Mesendoderm (in vitro differentiated cells): ENCODE data around the gene KHK.

Source experiments
- DNase-seq: peaks from one replicate; pipeline ENCODE4 v3.0.0; 2013
- H2AK5ac ChIP-seq: 2 replicates; pipeline ENCODE4 v1.6.1; 2013; ENCODE audit warnings: low read length, inconsistent platforms
- H2BK120ac ChIP-seq: 2 replicates; pipeline ENCODE4 v1.6.1; 2013; ENCODE audit warnings: low read depth, mild to moderate bottlenecking, low read length, moderate library complexity, mixed read lengths
- H2BK15ac ChIP-seq: replicated peaks from 2 replicates; pipeline ENCODE4 v1.6.1; 2013; ENCODE audit warnings: low read depth, mild to moderate bottlenecking, moderate library complexity
- H2BK5ac ChIP-seq: 2 replicates; pipeline ENCODE4 v1.6.1; 2013; ENCODE audit warnings: low read length, inconsistent platforms
- H3K18ac ChIP-seq: 2 replicates; pipeline ENCODE4 v1.6.1; 2013; ENCODE audit warnings: mild to moderate bottlenecking, low read length, mixed read lengths
- H3K23ac ChIP-seq: one replicate; pipeline ENCODE4 v1.6.1; 2013; ENCODE audit warnings: low read length
- H3K27ac ChIP-seq: 2 replicates; pipeline ENCODE4 v1.5.1; 2013; ENCODE audit warnings: low read depth, mild to moderate bottlenecking, inconsistent platforms, low read length, moderate library complexity
- H3K27me3 ChIP-seq: 2 replicates; pipeline ENCODE4 v1.6.1; 2013; ENCODE audit warnings: low read length, control low read depth, mild to moderate bottlenecking, inconsistent platforms; ENCODE audit not compliant: insufficient read depth, poor library complexity
- H3K36me3 ChIP-seq: 2 replicates; pipeline ENCODE4 v1.6.1; 2013; ENCODE audit warnings: low read length, inconsistent platforms; ENCODE audit not compliant: control insufficient read depth, insufficient read depth
- H3K4ac ChIP-seq: one replicate; pipeline ENCODE4 v1.6.1; 2013; ENCODE audit warnings: low read depth, mild to moderate bottlenecking, low read length, moderate library complexity
- H3K4me1 ChIP-seq: 2 replicates; pipeline ENCODE4 v1.6.1; 2013; ENCODE audit warnings: low read depth, low read length, inconsistent platforms; ENCODE audit not compliant: control insufficient read depth
- H3K4me2 ChIP-seq: 2 replicates; pipeline ENCODE4 v1.6.1; 2013; ENCODE audit warnings: low read length
- H3K4me3 ChIP-seq: 2 replicates; pipeline ENCODE4 v1.5.1; 2013; ENCODE audit warnings: mild to moderate bottlenecking, low read length
- H3K56ac ChIP-seq: one replicate; pipeline ENCODE4 v1.6.1; 2013; ENCODE audit warnings: low read length
- H3K79me1 ChIP-seq: 2 replicates; pipeline ENCODE4 v1.6.1; 2013; ENCODE audit warnings: low read length, inconsistent platforms
- H3K79me2 ChIP-seq: 2 replicates; pipeline ENCODE4 v1.6.1; 2013; ENCODE audit warnings: mild to moderate bottlenecking, low read length; ENCODE audit not compliant: control insufficient read depth, insufficient read depth
- H3K9ac ChIP-seq: 2 replicates; pipeline ENCODE4 v1.6.1; 2013; ENCODE audit warnings: low read length, inconsistent platforms
- H4K5ac ChIP-seq: one replicate; pipeline ENCODE4 v1.6.1; 2013; ENCODE audit warnings: low read length
- H4K8ac ChIP-seq: one replicate; pipeline ENCODE4 v1.6.1; 2013; ENCODE audit warnings: low read depth, mild to moderate bottlenecking, control low read depth, low read length, moderate library complexity
- WGBS: extraction: QIAGEN DNeasy Blood & Tissue Kit; methylation state at CpG from one replicate; pipeline ENCODE4 v1.1.7; 2013; ENCODE audit warnings: low lambda C conversion rate, missing lambda C conversion rate; ENCODE audit not compliant: insufficient coverage; ENCODE audit errors: extremely low coverage; 5-methylcytosine and 5-hydroxymethylcytosine counted together

The KHK gene

DNA sequence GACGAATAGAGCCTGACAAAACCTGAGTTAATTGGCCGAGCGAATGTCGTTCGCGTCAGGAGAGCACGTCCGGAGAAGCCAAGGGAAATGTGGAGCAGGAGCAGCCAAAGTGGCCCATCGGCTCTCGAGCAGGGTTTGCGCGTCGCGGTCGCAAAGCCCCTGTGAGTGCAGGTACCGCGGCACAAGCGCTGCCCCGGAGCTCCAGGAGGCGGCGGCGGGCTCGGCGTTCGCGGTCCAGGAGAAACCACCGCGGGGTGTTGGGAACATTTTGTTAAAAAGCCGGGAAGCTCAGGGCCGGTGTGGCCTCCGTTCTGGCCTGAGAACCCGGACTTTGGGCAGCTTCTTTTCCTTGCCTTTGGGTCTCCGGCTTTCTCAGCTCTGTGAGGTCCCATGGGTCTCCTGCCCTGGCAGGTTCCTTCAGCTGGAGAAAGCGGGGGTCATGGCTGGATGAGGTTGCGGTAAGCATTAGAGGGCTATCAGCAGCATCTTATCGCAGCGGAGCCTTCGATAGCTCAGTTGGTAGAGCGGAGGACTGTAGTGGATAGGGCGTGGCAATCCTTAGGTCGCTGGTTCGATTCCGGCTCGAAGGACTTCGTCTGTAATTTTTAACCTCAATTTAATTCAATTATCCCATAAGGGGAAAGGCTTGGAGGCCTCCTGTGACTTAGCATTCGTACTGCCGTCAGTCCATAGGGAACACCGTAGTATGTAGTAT, 36.1 kb upstream of the KHK start:
- no peak overlapping the region for H4K5ac ChIP-seq
- no peak overlapping the region for H2AK5ac ChIP-seq
- no peak overlapping the region for H3K18ac ChIP-seq
- H2BK120ac ChIP-seq: no peak overlapping the region
- no CpG with 5 or more reads among the region's 48 CpGs for WGBS
- peak overlapping the region; percentile 80 for H3K9ac ChIP-seq
- peak overlapping the region; percentile 80 for H3K4me3 ChIP-seq
- no peak overlapping the region for H2BK5ac ChIP-seq
- H3K56ac ChIP-seq: peak overlapping the region; percentile 91
- H3K23ac ChIP-seq: peak overlapping the region; percentile 15
- H3K79me2 ChIP-seq: no peaks in the 10 kb centered on the region
- H3K4me2 ChIP-seq: peak overlapping the region; percentile 92
- H3K4ac ChIP-seq: no peak overlapping the region
- H3K27ac ChIP-seq: peak overlapping the region; percentile 60
- H3K27me3 ChIP-seq: no peaks in the 10 kb centered on the region
- no peaks in the 10 kb centered on the region for H3K36me3 ChIP-seq
- peaks cover 2% of the 10 kb centered on the region for H3K79me1 ChIP-seq
- H2BK15ac ChIP-seq: no peak overlapping the region
- peak; percentile 97 for DNase-seq
- H3K4me1 ChIP-seq: peaks cover 2% of the 10 kb centered on the region
- H4K8ac ChIP-seq: no peak overlapping the region

DNA sequence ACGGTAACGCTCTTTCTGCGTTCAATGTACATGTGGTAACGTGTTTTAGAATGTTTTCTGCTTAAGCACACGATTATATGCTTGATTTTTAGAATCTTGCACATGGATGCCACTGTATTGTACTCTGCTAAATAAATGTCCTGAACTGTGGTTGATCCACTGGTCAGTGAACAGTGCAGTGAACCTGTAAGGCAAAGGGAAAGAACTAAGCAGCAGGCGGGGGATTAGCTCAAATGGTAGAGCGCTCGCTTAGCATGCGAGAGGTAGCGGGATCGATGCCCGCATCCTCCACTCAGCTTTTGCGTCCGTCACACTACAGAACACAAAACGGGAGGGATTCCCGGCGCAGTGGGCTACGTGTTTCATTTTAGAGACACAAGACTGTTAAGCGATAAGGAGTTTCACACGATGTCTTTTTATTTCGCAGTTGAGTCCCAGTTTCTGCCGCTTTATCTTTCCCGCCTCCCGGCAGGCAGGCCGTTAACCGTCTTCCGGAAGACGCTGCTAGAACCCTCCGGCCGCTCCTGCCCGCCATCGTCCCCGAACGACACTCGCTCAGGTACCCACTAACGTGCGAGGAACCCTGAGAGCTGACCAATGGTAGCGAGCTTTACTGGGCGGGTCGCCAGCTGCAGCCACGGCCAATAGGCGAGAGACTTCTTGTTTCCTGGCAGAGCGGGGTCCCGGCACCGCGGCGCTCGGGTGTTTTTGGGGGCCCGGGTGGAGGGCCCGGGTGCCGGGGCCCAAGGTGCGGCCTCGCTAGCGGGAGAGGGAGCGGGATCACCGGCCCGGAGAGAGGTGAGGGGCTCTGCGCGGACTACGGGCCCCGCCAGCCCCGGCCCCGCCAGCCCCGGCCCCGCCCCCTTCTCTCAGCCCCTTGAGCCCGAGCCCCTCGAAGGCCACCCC, 35.3 kb upstream of the KHK start, which contains the start of gene AGBL5:
AGBL5 (plus strand) TSS at position 673 of the 906 bp plus-strand sequence. CDS start 1,291 bp downstream, outside the sequence.
- no peak within 1 kb of the TSS for H3K4ac ChIP-seq
- H3K4me1 ChIP-seq: peaks cover 2% of the 10 kb centered on the region
- H4K5ac ChIP-seq: no peak within 1 kb of the TSS
- peak within 1 kb of the TSS; percentile 60 for H3K27ac ChIP-seq
- H3K9ac ChIP-seq: peak within 1 kb of the TSS; percentile 80
- no peaks in the 10 kb centered on the region for H3K79me2 ChIP-seq
- H2AK5ac ChIP-seq: peak within 1 kb of the TSS; percentile 49
- peak within 1 kb of the TSS; percentile 51 for H3K18ac ChIP-seq
- H2BK120ac ChIP-seq: no peak within 1 kb of the TSS
- H3K79me1 ChIP-seq: peaks cover 2% of the 10 kb centered on the region
- H3K4me2 ChIP-seq: peak within 1 kb of the TSS; percentile 97
- no peak within 1 kb of the TSS for H2BK15ac ChIP-seq
- H3K36me3 ChIP-seq: peaks cover 2% of the 10 kb centered on the region
- no peak within 1 kb of the TSS for H4K8ac ChIP-seq
- H3K56ac ChIP-seq: peak within 1 kb of the TSS; percentile 91
- peak; percentile 97 for DNase-seq
- peak within 1 kb of the TSS; percentile 81 for H3K4me3 ChIP-seq
- no CpG with 5 or more reads among the region's 67 CpGs for WGBS
- H2BK5ac ChIP-seq: no peak within 1 kb of the TSS
- H3K27me3 ChIP-seq: no peaks in the 10 kb centered on the region
- no peak within 1 kb of the TSS for H3K23ac ChIP-seq

GRCh38 chr2:27051902-27052645, 34.5 kb upstream of the KHK start:
- WGBS: no CpG with 5 or more reads among the region's 24 CpGs
- Histone ChIP-seq H3K79me2 (no peaks in the 10 kb centered on the region), H2BK15ac (no peak overlapping the region), H3K56ac (peak overlapping the region; percentile 89), H4K5ac (no peak overlapping the region), H3K4me1 (peaks cover 2% of the 10 kb centered on the region), H4K8ac (no peak overlapping the region), H3K36me3 (peaks cover 2% of the 10 kb centered on the region), H3K4me2 (peak overlapping the region; percentile 97), H3K4me3 (peak overlapping the region; percentile 81), H3K27me3 (no peaks in the 10 kb centered on the region), H3K79me1 (peaks cover 2% of the 10 kb centered on the region), H3K9ac (peak overlapping the region; percentile 78), H3K18ac (peak overlapping the region; percentile 51), H2BK5ac (no peak overlapping the region), H2AK5ac (peak overlapping the region; percentile 49), H2BK120ac (no peak overlapping the region), H3K27ac (no peak overlapping the region), H3K4ac (no peak overlapping the region), H3K23ac (no peak overlapping the region)
- peak; percentile 23 for DNase-seq

DNA sequence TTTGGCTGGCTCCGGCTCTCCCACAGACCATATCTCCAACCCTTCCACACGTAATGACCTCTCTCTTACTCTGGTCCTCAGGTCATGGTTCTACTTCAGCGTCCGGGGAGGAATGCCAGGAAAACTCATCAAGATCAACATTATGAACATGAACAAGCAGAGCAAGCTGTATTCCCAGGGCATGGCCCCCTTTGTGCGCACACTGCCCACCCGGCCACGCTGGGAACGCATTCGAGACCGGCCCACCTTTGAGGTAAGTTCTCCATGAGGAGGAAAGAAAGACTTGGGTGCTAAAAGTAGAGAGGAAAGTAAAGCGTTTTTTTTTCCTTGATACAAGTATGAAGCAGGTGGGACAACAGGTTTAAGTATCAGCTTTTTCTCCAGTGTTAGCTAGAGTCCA, 33.3 kb upstream of the KHK start:
- Histone ChIP-seq H3K36me3 (peaks cover 2% of the 10 kb centered on the region), H3K27me3 (no peaks in the 10 kb centered on the region), H2BK120ac (no peak overlapping the region), H4K5ac (no peak overlapping the region), H3K79me1 (peaks cover 2% of the 10 kb centered on the region), H2BK5ac (no peak overlapping the region), H4K8ac (no peak overlapping the region), H3K79me2 (no peaks in the 10 kb centered on the region), H3K9ac (no peak overlapping the region), H3K4me2 (no peak overlapping the region), H3K4ac (no peak overlapping the region), H2BK15ac (no peak overlapping the region), H3K56ac (no peak overlapping the region), H2AK5ac (no peak overlapping the region), H3K4me3 (no peak overlapping the region), H3K27ac (no peak overlapping the region), H3K4me1 (peaks cover 2% of the 10 kb centered on the region), H3K23ac (no peak overlapping the region), H3K18ac (no peak overlapping the region)
- DNase-seq: no peak
- WGBS: no CpG with 5 or more reads among the region's 11 CpGs

DNA sequence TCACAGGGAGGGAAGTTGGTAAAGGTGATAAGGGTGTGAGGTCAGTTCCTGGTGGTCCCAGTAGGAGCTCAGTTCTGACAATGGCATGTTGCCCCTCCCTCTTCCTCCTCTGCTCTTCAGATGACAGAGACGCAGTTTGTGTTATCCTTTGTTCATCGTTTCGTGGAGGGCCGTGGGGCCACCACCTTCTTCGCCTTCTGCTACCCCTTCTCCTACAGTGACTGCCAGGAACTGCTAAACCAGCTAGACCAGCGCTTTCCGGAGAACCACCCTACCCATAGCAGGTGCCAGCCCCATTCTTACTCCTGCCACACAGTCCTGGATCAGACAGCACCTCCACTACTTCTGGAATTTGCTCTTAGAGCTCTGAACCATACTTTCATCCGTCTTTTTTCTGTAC, 32.8 kb upstream of the KHK start:
- Histone ChIP-seq H3K36me3 (peaks cover 2% of the 10 kb centered on the region), H3K9ac (no peak overlapping the region), H3K4ac (no peak overlapping the region), H4K5ac (no peak overlapping the region), H3K27me3 (no peaks in the 10 kb centered on the region), H3K4me2 (no peak overlapping the region), H2BK120ac (no peak overlapping the region), H2BK15ac (no peak overlapping the region), H3K56ac (no peak overlapping the region), H3K4me1 (peaks cover 2% of the 10 kb centered on the region), H3K18ac (no peak overlapping the region), H4K8ac (no peak overlapping the region), H3K23ac (no peak overlapping the region), H3K4me3 (no peak overlapping the region), H2AK5ac (no peak overlapping the region), H3K79me1 (peaks cover 2% of the 10 kb centered on the region), H3K27ac (no peak overlapping the region), H2BK5ac (no peak overlapping the region), H3K79me2 (no peaks in the 10 kb centered on the region)
- no CpG with 5 or more reads among the region's 8 CpGs for WGBS
- peak; percentile 34 for DNase-seq
